IMR-90 (cell line): Measurements from ENCODE around the gene CALD1. TPM values are rescaled to one million over a fixed set of nuclear protein-coding genes. Genes with fewer than 3 reads are reported as not detected.

Experiments used
- ATAC-seq: fragments of 200-7000 bp; cut with Tn5 transposase; 2 replicates; pipeline ENCODE4 v1.9.1; 2020; ENCODE audit warnings: low read depth, mild to moderate bottlenecking, moderate library complexity
- BruUV-seq: library from RNA; stranded (reverse); fragments of 400-500 nt; replicated peaks from 2 replicates; lab custom pipeline; 2021; lab: Mats Ljungman, UMichigan
- CTCF ChIA-PET: fragments of 300-600 bp; formaldehyde crosslinking; extraction: SDS; loops from one replicate; lab custom pipeline; 2021; ENCODE audit warnings: antibody characterized with exemption; lab: Yijun Ruan, JAX
- POLR2A ChIA-PET: fragments of 300-600 bp; sonication (Branson Sonifier 250); formaldehyde crosslinking; loops from one replicate; lab custom pipeline; 2022; ENCODE audit warnings: antibody characterized with exemption; ENCODE audit not compliant: unreplicated experiment; lab: Charles Lee
- DNase-seq: peaks from one replicate; pipeline ENCODE4 v3.0.0; 2013
- H2AFZ ChIP-seq: replicated peaks from 2 replicates; pipeline ENCODE3; 2013; ENCODE audit warnings: low read length, mild to moderate bottlenecking; ENCODE audit not compliant: poor library complexity
- H2AK5ac ChIP-seq: 2 replicates; pipeline ENCODE4 v1.6.1; 2013; ENCODE audit warnings: low read depth, low read length, inconsistent platforms
- H2AK9ac ChIP-seq: replicated peaks from 2 replicates; pipeline ENCODE3; 2013; ENCODE audit warnings: mild to moderate bottlenecking, low read depth, low read length, moderate library complexity; ENCODE audit not compliant: poor library complexity
- H2BK120ac ChIP-seq: 2 replicates; pipeline ENCODE4 v1.6.1; 2013; ENCODE audit warnings: low read depth, low read length, inconsistent platforms
- H2BK15ac ChIP-seq: 3 replicates; pipeline ENCODE4 v1.6.1; 2013; ENCODE audit warnings: low read depth, low read length, inconsistent platforms
- H2BK20ac ChIP-seq: 2 replicates; pipeline ENCODE4 v1.6.1; 2013; ENCODE audit warnings: low read depth, mild to moderate bottlenecking, inconsistent platforms, low read length, moderate library complexity
- H2BK5ac ChIP-seq: 2 replicates; pipeline ENCODE4 v1.6.1; 2013; ENCODE audit warnings: mild to moderate bottlenecking, low read depth, low read length, inconsistent platforms; ENCODE audit not compliant: poor library complexity, severe bottlenecking
- H3K14ac ChIP-seq: replicated peaks from 2 replicates; pipeline ENCODE4 v1.6.1; 2013; ENCODE audit warnings: low read depth, low read length, inconsistent platforms
- H3K18ac ChIP-seq: 2 replicates; pipeline ENCODE4 v1.6.1; 2013; ENCODE audit warnings: low read depth, low read length, control low read depth
- H3K23ac ChIP-seq: 2 replicates; pipeline ENCODE4 v1.6.1; 2013; ENCODE audit warnings: low read depth, low read length, inconsistent platforms
- H3K27ac ChIP-seq: 2 replicates; pipeline ENCODE4 v1.5.1; 2013; ENCODE audit warnings: mild to moderate bottlenecking, control low read depth, low read length; ENCODE audit not compliant: insufficient read depth
- H3K27me3 ChIP-seq: 2 replicates; pipeline ENCODE4 v1.6.1; 2013; ENCODE audit warnings: low read length; ENCODE audit not compliant: control insufficient read depth, insufficient read depth
- H3K36me3 ChIP-seq: 2 replicates; pipeline ENCODE4 v1.6.1; 2013; ENCODE audit warnings: low read length, mixed read lengths; ENCODE audit not compliant: control insufficient read depth, insufficient read depth
- H3K4ac ChIP-seq: 2 replicates; pipeline ENCODE4 v1.6.1; 2013; ENCODE audit warnings: low read depth, low read length, inconsistent platforms
- H3K4me1 ChIP-seq: 2 replicates; pipeline ENCODE4 v1.6.1; 2013; ENCODE audit warnings: low read length, mixed read lengths; ENCODE audit not compliant: control insufficient read depth, insufficient read depth
- H3K4me2 ChIP-seq: 2 replicates; pipeline ENCODE4 v1.6.1; 2013; ENCODE audit warnings: low read depth, mild to moderate bottlenecking, control low read depth, low read length, moderate library complexity
- H3K4me3 ChIP-seq: 2 replicates; pipeline ENCODE4 v1.5.1; 2013; ENCODE audit warnings: low read depth, mild to moderate bottlenecking, control low read depth, low read length, moderate library complexity; ENCODE audit not compliant: insufficient read depth
- H3K56ac ChIP-seq: 2 replicates; pipeline ENCODE4 v1.6.1; 2013; ENCODE audit warnings: low read length, inconsistent platforms; ENCODE audit not compliant: insufficient read depth; ENCODE audit errors: extremely low read depth
- H3K79me1 ChIP-seq, 2 experiments: 2 replicates each; pipeline ENCODE4 v1.6.1; 2013; ENCODE audit warnings: low read length in 2 of 2, inconsistent platforms in 1 of 2, low read depth in 1 of 2
- H3K9ac ChIP-seq: 2 replicates; pipeline ENCODE4 v1.6.1; 2013; ENCODE audit warnings: low read depth, low read length, control low read depth
- H3K9me1 ChIP-seq: 2 replicates; pipeline ENCODE4 v1.6.1; 2013; ENCODE audit warnings: low read length, inconsistent platforms; ENCODE audit not compliant: insufficient read depth
- H3K9me3 ChIP-seq: 2 replicates; pipeline ENCODE4 v1.6.1; 2013; ENCODE audit warnings: low read length; ENCODE audit not compliant: control insufficient read depth, insufficient read depth
- H4K20me1 ChIP-seq: 2 replicates; pipeline ENCODE4 v1.6.1; 2013; ENCODE audit warnings: low read length, inconsistent platforms; ENCODE audit not compliant: insufficient read depth
- H4K5ac ChIP-seq: 2 replicates; pipeline ENCODE4 v1.6.1; 2013; ENCODE audit warnings: mild to moderate bottlenecking, low read depth, low read length, control low read depth
- H4K8ac ChIP-seq, 2 experiments: 2 replicates each; pipeline ENCODE4 v1.6.1; 2013; ENCODE audit warnings: low read depth in 2 of 2, low read length in 2 of 2, control low read depth in 1 of 2, inconsistent platforms in 1 of 2
- H4K91ac ChIP-seq: 2 replicates; pipeline ENCODE4 v1.6.1; 2013; ENCODE audit warnings: low read depth, low read length, inconsistent platforms; ENCODE audit not compliant: insufficient read depth
- CEBPB ChIP-seq: IDR thresholded peaks from 2 replicates; pipeline ENCODE4 v1.6.1; 2012; ENCODE audit warnings: low read depth, low read length, improper control_type of control experiment
- ELK1 ChIP-seq: fragments of 150-350 bp; IDR thresholded peaks from 2 replicates; pipeline ENCODE4 v1.6.1; 2016; ENCODE audit warnings: low read depth, mild to moderate bottlenecking, low read length, moderate library complexity, borderline replicate concordance
- MAFK ChIP-seq: IDR thresholded peaks from 2 replicates; pipeline ENCODE4 v1.6.1; 2012; ENCODE audit warnings: low read depth, low read length, improper control_type of control experiment
- POLR2A ChIP-seq: IDR thresholded peaks from 2 replicates; pipeline ENCODE4 v1.6.1; 2012; ENCODE audit warnings: mild to moderate bottlenecking, low read depth, low read length
- RAD21 ChIP-seq: IDR thresholded peaks from 2 replicates; pipeline ENCODE4 v1.6.1; 2012; ENCODE audit warnings: low read length, improper control_type of control experiment
- RCOR1 ChIP-seq: IDR thresholded peaks from 2 replicates; pipeline ENCODE4 v1.6.1; 2012; ENCODE audit warnings: mild to moderate bottlenecking, low read length, improper control_type of control experiment; ENCODE audit not compliant: insufficient replicate concordance
- RFX5 ChIP-seq: IDR thresholded peaks from 2 replicates; pipeline ENCODE4 v1.8.0; 2012; ENCODE audit warnings: low read depth, mild to moderate bottlenecking, low read length, moderate library complexity
- WGBS, 2 experiments: methylation state at CpG; one replicate each; pipeline versions ENCODE4 v1.1.5 to v1.1.7; 2013; ENCODE audit warnings: missing lambda C conversion rate in 2 of 2; ENCODE audit not compliant: insufficient read length in 1 of 2; ENCODE audit errors: extremely low coverage in 2 of 2; 5-methylcytosine and 5-hydroxymethylcytosine counted together
- dilution Hi-C: fragments of 300-500 bp; cut with HindIII; formaldehyde crosslinking; loops from one replicate; pipeline ENCODE4 v1.14.3; 2018; ENCODE audit warnings: low sequenced_read_pairs; ENCODE audit not compliant: unreplicated experiment
- in situ Hi-C: fragments of 300-500 bp; cut with MboI; formaldehyde crosslinking; loops from 3 replicates; pipeline ENCODE4 v1.14.3; 2019; ENCODE audit warnings: low sequenced_read_pairs, inconsistent platforms, mixed read lengths
- intact Hi-C: fragments of 100-400 bp; cut with micrococcal nuclease; formaldehyde crosslinking; loops from 2 replicates; pipeline ENCODE4 v1.10.0; 2022
- polyA plus RNA-seq, 3 experiments: library from polyadenylated mRNA; depleted of rRNA; stranded (reverse); fragments of >200 nt; gene quantifications; 2 replicates each; pipeline ENCODE4 v1.2.3, GENCODE V29; 2012; ENCODE audit warnings: low replicate concordance in 1 of 3
- total RNA-seq: library from RNA; depleted of rRNA; stranded (reverse); fragments of >200 nt; gene quantifications from 2 replicates; pipeline ENCODE4 v1.2.3, GENCODE V29; 2012

CALD1 gene
- total and polyA plus RNA-seq, 2 of the 4 experiments (the other 2 are of a cell fraction): 375 to 487 TPM

- Histone ChIP-seq H4K8ac (no peak overlapping the region), H2BK120ac (no peak overlapping the region), H3K27me3 (no peaks in the 10 kb centered on the region), H3K27ac (peak overlapping the region; percentile 2; the same call in 1 of the 2 replicates), H3K18ac (no peak overlapping the region), H3K23ac (peak overlapping the region; percentile 55; the same call in 1 of the 2 replicates), H3K4me1 (peaks cover 28% of the 10 kb centered on the region), H2BK15ac (no peak overlapping the region), H2AFZ (no peak overlapping the region), H4K20me1 (peaks cover 85% of the 10 kb centered on the region), H3K36me3 (peaks cover 17% of the 10 kb centered on the region), H2AK9ac (no peak overlapping the region), H2AK5ac (no peak overlapping the region), H3K14ac (0 out of 2 replicates have a peak overlapping the region, but pooled peaks have one; percentile 21), H2BK5ac (peak overlapping the region; percentile 23), H3K4ac (no peak overlapping the region), H4K91ac (no peak overlapping the region), H2BK20ac (no peak overlapping the region), H3K4me2 (no peak overlapping the region), H3K4me3 (no peak overlapping the region), H3K9ac (no peak overlapping the region), H3K79me1 (peaks cover 36 to 92% of the 10 kb centered on the region in 2 experiments), H3K9me3 (no peaks in the 10 kb centered on the region), H4K5ac (no peak overlapping the region; the same call in 1 of the 2 replicates), H3K9me1 (peaks cover 21% of the 10 kb centered on the region), H3K56ac (no peak overlapping the region)
- dilution Hi-C loops: no loop called here
- no CpG with 5 or more reads among the region's 4 CpGs for WGBS, 2 experiments
- ATAC-seq (no peak), DNase-seq (no peak)
- no TSS peak for BruUV-seq
- in situ Hi-C loops: no loop called here
- intact Hi-C loops: no loop called here
- ChIA-PET POLR2A (no interaction called here), CTCF (no interaction called here)
- TF ChIP-seq RAD21 (no peak), RCOR1 (no peak), CEBPB (peak; percentile 39; the same call in 1 of the 2 replicates), POLR2A (no peak), MAFK (no peak), RFX5 (no peak), ELK1 (no peak)
Observed at GRCh38 chr7:134901389-134902020, 122.1 kb downstream of the CALD1 start.
